Stimulated activated CD8-positive, alpha-beta memory T cell treated with anti-CD3 and anti-CD28 coated beads, Interleukin-2, amount 100 ng/mL, for 48 hours (primary cell): Measurements from ENCODE around the gene CYFIP2.
A peak's percentile ranks its signal among the peaks of the same experiment; 100 is the strongest.

Experiments used
- DNase-seq, 2 donors: peaks; one replicate each; pipeline ENCODE4 v3.0.0-alpha.2; 2020; ENCODE audit warnings: low read depth in 2 of 2

The CYFIP2 gene

DNA sequence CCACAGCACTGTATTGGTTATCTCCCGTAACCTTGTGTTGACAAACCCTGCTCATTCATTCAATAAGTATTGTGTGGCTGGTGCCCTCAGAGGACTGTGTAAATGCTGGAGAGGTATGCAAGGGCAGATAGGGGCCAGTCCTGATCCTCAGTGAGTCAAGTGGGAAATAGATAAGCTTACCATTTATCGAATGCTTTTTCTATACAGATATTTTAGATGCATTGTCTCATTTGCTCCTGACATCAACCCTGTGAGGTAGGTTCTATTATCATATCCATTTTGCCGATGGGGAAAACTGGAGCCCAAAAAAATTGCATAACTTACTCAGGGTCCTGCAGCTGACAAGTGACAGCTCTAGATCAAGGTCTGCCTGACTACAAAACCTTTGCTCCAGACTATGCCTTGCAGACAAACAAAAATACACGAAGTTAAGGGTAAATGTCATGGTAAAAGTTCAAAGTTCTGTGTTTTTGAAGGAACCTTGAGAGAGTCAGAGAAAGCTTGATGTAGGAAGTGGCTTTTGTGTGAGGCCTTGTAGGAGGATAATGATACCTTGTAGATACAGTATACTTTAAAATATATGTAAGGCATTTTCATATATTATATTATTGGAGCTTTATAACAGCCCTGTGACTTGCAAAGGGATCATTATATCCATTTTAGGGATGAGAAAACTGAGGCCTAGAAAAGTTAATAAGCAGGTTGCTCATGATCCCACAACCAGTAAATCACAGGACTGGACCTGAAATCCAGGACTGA is 22.7 kb downstream of the CYFIP2 start:
- DNase-seq = no peak

DNA sequence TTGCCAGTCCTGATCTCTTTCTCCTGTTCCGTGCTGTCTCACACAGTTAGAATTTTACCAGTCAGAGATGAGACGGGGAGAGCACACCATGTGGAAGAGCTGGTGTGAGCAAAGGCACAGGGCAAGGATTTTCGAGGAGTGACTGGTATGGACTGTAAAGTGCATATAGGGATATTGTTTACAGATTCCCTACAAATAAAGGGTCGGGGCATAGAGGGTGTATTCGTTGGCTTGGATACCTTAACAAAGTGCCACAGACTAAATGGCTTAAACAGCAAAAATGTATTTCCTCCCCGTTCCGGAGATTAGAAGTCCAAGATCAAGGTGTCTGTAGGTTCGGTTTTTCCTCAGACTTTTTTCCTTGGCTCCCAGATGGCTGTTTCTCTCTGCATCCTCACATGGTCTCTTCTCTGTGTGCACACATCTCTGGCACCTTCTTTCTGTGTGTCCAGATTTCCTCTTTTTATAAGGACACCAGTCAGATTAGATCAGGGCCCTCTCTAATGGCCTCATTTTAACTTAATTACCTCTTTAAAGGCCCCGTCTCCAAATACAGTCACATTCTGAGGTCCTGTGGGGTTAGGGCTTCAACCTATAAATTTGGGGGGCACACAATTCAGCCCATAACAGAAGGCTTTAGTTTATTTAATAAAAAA is 23.4 kb downstream of the CYFIP2 start:
- no peak for DNase-seq

DNA sequence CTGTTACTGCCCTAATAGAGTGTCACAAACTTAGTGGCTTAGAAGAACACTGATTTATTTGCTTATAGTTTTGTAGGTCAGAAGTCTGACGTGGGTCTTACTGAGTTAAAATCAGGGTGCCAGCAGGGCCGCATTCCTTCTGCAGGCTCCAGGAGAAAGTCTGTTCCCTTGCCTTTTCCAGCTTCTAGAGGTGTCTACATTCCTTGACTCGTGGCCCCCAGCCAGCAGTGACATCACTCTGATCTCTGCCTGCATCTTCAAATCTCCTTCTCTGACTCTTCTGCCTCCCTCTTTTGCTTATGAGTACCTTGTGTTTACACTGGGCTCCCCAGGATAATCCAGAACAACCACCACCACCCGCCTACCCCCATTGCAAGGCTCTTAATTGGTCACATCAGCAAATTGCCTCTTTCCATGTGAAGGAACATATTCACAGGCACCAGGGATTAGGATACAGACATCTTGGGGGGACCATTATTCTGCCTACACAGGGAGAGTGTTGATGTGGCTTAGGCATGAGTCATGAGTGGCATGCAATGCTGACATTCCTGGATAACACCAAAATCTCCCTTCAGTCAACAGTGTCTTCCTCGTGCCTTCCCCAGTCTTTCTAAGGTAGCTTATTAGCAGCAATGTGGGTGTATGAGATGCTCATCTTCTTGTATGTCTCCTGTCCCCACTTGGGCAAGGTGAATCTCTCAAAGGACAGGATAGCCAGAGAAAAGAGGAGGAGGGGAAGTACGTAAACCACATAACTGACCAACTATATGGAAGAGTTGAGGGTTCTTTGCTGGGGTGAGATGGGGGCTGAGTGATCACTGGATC is 24.4 kb downstream of the CYFIP2 start:
- no peak for DNase-seq

DNA sequence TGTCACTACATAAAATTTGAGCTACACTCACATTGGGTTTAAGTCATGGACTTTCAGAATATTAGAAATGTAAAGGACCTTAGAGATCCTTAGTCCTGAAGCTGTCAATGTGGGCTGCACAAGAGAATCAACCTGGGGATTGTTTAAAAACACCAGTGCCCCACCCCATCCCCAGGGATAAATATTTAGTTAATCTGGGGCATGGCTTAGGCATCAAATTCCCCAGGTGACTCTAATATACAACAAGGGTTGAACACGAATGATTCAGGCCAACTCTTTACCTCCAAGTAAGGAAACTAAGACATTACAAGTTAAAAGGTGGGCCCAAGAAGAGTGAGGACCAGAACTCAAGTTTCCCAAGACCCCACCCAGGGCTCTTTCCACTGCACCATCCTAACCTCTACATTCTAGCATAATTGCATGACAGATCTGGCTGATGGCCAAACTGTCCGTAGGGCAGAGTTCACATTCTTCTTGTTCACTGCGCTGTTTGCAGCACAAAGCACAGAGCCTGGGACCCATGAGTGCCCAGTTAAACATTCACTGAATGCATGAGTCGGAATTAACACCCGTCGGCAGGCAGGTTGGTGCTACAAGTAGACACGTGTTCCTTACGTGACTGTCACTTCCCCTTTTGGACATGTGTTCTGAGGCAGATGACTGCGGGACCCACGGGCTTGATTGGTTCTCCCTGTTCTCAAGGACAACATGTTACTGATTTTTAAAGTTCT is 25.2 kb downstream of the CYFIP2 start:
- no peak for DNase-seq

GRCh38 chr5:157292599-157292998 is 26.7 kb downstream of the CYFIP2 start:
- no peak for DNase-seq

GRCh38 chr5:157294407-157295091 is 28.6 kb downstream of the CYFIP2 start:
- DNase-seq = no peak

GRCh38 chr5:157295247-157295646 is 29.3 kb downstream of the CYFIP2 start:
- no peak for DNase-seq

DNA sequence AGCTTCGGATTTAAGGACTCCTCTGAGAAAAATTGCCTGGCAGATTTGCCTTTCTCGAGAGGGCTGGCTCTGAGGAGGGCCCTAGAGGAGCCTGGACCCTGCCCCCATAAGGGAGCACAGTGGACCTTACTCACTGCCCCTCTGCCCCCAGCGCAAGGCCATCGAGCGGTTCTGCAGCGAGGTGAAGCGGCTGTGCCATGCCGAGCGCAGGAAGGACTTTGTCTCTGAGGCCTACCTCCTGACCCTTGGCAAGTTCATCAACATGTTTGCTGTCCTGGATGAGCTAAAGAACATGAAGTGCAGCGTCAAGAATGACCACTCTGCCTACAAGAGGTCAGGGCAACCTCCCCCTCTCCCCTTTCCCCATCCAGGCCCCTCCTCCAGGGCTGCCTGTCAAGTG is 34.6 kb downstream of the CYFIP2 start:
- DNase-seq = no peak

GRCh38 chr5:157301066-157301465 is 35.1 kb downstream of the CYFIP2 start:
- DNase-seq = no peak

- DNase-seq = no peak
Measured at GRCh38 chr5:157303023-157303422, 37.1 kb downstream of the CYFIP2 start.

GRCh38 chr5:157303667-157304327 is 37.9 kb downstream of the CYFIP2 start:
- DNase-seq = peak in 1 of 2 donors; percentile 30

- no peak for DNase-seq
Measured at GRCh38 chr5:157306081-157306480, 40.2 kb downstream of the CYFIP2 start.

- DNase-seq = no peak
Measured at GRCh38 chr5:157306692-157307471, 41.0 kb downstream of the CYFIP2 start.

DNA sequence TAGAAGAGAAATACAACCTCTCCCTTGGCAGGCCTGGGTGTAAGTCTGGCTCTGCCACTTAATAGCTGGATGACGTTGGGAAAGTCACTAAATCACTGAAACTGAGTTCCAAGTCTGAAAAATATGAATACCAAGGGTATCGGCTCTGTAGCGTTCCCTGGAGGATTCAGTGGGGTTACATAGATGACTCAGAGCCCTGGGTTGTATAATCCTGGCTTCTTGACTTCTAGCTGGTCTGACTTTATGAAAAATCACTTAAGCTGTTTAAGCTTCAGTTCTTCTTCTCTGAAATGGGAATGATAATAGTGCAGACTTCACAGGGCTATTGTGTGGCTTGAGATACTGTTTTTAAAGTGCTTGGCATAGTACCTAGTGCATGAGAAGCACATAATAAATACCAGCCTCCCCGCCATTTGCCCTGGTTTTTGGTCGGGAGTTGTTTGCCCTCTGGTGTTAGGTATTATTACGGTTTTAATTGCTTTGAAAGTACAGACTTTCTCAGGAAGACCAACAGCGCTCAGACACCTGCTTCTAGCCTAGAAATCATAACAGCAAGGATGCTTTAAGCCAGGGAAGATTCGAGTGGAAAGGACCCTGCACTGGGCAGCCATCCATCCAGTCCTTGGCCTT is 43.0 kb downstream of the CYFIP2 start:
- no peak for DNase-seq

DNA sequence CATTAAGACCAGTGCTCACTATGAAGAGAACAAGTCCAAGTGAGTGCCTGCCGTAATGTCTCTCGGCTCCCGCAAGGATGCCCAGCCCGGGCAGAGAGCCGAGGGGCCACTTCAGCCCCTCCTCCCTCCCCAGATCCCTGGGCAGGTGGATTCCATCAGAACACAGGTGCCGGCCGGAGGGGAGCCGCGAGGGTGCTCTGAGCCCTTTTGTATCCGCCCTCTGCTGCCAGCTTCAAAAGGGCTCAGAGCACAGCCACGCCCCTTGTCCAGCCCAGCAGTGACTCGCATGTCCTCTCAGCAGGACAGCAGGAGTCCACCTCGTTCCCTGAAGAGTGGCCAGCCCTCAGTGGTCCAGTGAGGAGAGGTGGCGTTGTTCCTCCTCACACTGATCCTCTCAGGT is 43.9 kb downstream of the CYFIP2 start:
- no peak for DNase-seq

- no peak for DNase-seq
Measured at GRCh38 chr5:157311595-157311994, 45.7 kb downstream of the CYFIP2 start.

DNA sequence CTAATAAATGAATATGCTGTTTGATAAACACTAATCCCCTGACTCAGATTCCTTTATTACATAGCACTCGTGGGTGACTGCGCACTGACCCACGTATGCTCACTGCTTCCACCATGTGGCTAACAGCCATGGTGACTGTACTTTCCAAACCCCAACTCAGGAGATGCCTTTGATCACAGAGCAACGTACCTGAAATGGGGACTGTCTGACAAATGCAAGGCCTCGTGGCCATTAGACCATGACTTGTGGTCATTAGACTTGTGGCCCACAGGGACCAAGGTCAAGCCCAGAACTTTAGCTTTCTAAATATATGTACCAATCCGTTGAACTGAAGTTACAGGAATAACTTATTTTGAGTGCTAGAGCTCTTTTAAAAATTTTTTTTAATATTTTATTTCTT is 46.6 kb downstream of the CYFIP2 start:
- DNase-seq = peak; percentile 26 to 39

DNA sequence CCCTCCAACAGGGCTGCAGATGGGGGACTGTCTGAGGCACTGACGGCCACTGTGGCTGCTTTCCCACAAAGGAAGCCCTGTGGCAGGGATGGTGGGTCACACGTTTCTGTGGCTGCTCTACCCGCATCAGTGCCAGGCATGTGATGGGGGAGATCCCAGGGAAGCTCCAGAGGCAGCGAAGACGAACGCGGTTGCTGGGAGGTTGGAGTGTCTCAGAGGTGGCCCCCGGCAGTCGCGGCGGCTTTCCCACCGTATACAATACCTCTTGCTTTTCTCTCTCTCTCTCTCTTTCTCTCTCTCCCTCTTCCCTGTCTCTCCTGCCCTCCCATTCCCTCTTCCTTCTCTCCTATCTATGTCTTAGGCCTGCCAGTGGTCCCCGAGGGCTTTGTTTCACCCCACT is 56.7 kb downstream of the CYFIP2 start:
- no peak for DNase-seq

- no peak for DNase-seq
Measured at GRCh38 chr5:157323107-157323706, 57.3 kb downstream of the CYFIP2 start.
